DOHH2 (cell line): ENCODE results near the gene PAH.

Experiments
- H3F3A ChIP-seq: fragments of 200-600 bp; sonication (generic), shearing (Covaris generic); 2 replicates; pipeline ENCODE4 v1.6.0; 2016; ENCODE audit warnings: antibody characterized with exemption, mild to moderate bottlenecking; ENCODE audit not compliant: control insufficient read depth, insufficient read depth
- H3K27ac ChIP-seq: fragments of 200-600 bp; sonication (generic); 2 replicates; pipeline ENCODE4 v1.5.1; 2014; ENCODE audit warnings: low read depth, mild to moderate bottlenecking, low read length, moderate library complexity
- H3K27me3 ChIP-seq: fragments of 200-600 bp; sonication (generic); 2 replicates; pipeline ENCODE4 v1.6.1; 2014; ENCODE audit warnings: mild to moderate bottlenecking, low read length, mixed read lengths; ENCODE audit not compliant: control insufficient read depth
- H3K36me3 ChIP-seq: fragments of 200-600 bp; sonication (generic); 2 replicates; pipeline ENCODE4 v1.6.1; 2014; ENCODE audit warnings: mild to moderate bottlenecking, low read length, moderate library complexity, mixed read lengths; ENCODE audit not compliant: control insufficient read depth
- H3K4me1 ChIP-seq: fragments of 200-600 bp; sonication (generic); 2 replicates; pipeline ENCODE4 v1.6.1; 2014; ENCODE audit warnings: mild to moderate bottlenecking, low read length, mixed read lengths; ENCODE audit not compliant: control insufficient read depth
- H3K4me2 ChIP-seq: fragments of 200-600 bp; sonication (generic); 2 replicates; pipeline ENCODE4 v1.6.0; 2014; ENCODE audit warnings: mild to moderate bottlenecking, low read length, moderate library complexity
- H3K4me3 ChIP-seq: fragments of 200-600 bp; sonication (generic); 2 replicates; pipeline ENCODE4 v1.5.1; 2014; ENCODE audit warnings: mild to moderate bottlenecking, low read length, mixed read lengths
- H3K79me2 ChIP-seq: fragments of 200-600 bp; sonication (generic); 2 replicates; pipeline ENCODE4 v1.6.1; 2014; ENCODE audit warnings: mild to moderate bottlenecking, low read length, mixed read lengths; ENCODE audit not compliant: control insufficient read depth
- H3K9me2 ChIP-seq: fragments of 200-600 bp; sonication (generic); replicated peaks from 2 replicates; pipeline ENCODE4 v1.6.1; 2014; ENCODE audit warnings: mild to moderate bottlenecking, low read length, mixed read lengths; ENCODE audit not compliant: control insufficient read depth
- H3K9me3 ChIP-seq: fragments of 200-600 bp; sonication (generic); 2 replicates; pipeline ENCODE4 v1.6.1; 2014; ENCODE audit warnings: antibody characterized with exemption, low read length, mixed read lengths; ENCODE audit not compliant: control insufficient read depth, insufficient read depth
- H4K20me1 ChIP-seq: fragments of 200-600 bp; sonication (generic); 2 replicates; pipeline ENCODE4 v1.6.0; 2014; ENCODE audit warnings: low read depth, mild to moderate bottlenecking, antibody characterized with exemption, low read length, moderate library complexity; ENCODE audit not compliant: control insufficient read depth, insufficient read depth
- EZH2phosphoT487 ChIP-seq: fragments of 200-600 bp; sonication (generic); IDR thresholded peaks from 2 replicates; pipeline ENCODE4 v1.6.1; 2017; ENCODE audit warnings: borderline replicate concordance, mild to moderate bottlenecking, antibody characterized with exemption, low read length, moderate library complexity, mixed read lengths
- TF ChIP-seq, protein P1 (sequence below): fragments of 200-600 bp; sonication (generic); IDR thresholded peaks from one replicate; pipeline ENCODE4 v1.5.1; 2014; ENCODE audit warnings: antibody characterized with exemption, mild to moderate bottlenecking, low read depth, low read length; ENCODE audit not compliant: poor library complexity, severe bottlenecking

PAH gene

DNA sequence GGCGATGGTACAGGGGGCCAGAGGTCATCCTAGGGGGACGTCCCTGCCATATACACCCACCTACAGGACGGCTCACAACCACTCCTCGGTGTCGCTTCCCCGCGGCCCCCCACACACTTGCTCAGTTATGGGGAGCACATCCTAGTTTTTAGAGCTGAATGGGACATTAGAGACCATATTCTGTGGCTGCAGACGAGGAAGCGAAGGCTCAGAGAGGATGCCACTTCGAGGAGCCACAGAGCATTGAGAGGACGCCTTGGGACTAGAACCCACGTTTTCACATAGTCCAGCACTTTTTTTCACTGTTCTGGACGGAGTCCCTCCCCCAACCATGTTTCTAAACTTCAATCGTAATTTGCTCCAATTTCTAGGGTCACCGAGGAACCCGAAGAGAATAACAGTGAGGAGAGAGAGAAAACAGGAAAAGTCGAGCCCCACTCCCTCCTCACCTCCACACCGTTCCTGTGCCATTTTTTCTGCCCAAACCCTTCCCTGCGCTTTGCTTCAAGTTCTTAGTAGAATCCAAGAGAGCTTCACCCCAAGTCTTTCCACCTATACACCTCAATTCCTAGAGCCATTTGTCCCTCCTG lies 39.8 kb upstream of the PAH start:
- H4K20me1 ChIP-seq, result no peaks in the 10 kb centered on the region
- no peaks in the 10 kb centered on the region for H3K36me3 ChIP-seq
- no peaks in the 10 kb centered on the region for H3K9me2 ChIP-seq
- no peak overlapping the region for H3K4me2 ChIP-seq
- no peaks in the 10 kb centered on the region for H3K9me3 ChIP-seq
- H3K27me3 ChIP-seq, result peaks cover 13% of the 10 kb centered on the region
- TF ChIP-seq EZH2phosphoT487, result no peak
- TF ChIP-seq, protein P1, sequence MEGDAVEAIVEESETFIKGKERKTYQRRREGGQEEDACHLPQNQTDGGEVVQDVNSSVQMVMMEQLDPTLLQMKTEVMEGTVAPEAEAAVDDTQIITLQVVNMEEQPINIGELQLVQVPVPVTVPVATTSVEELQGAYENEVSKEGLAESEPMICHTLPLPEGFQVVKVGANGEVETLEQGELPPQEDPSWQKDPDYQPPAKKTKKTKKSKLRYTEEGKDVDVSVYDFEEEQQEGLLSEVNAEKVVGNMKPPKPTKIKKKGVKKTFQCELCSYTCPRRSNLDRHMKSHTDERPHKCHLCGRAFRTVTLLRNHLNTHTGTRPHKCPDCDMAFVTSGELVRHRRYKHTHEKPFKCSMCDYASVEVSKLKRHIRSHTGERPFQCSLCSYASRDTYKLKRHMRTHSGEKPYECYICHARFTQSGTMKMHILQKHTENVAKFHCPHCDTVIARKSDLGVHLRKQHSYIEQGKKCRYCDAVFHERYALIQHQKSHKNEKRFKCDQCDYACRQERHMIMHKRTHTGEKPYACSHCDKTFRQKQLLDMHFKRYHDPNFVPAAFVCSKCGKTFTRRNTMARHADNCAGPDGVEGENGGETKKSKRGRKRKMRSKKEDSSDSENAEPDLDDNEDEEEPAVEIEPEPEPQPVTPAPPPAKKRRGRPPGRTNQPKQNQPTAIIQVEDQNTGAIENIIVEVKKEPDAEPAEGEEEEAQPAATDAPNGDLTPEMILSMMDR, result no peak
- no peaks in the 10 kb centered on the region for H3F3A ChIP-seq
- no peak overlapping the region for H3K27ac ChIP-seq
- no peak overlapping the region for H3K4me3 ChIP-seq
- H3K79me2 ChIP-seq, result no peaks in the 10 kb centered on the region
- H3K4me1 ChIP-seq, result no peaks in the 10 kb centered on the region

DNA sequence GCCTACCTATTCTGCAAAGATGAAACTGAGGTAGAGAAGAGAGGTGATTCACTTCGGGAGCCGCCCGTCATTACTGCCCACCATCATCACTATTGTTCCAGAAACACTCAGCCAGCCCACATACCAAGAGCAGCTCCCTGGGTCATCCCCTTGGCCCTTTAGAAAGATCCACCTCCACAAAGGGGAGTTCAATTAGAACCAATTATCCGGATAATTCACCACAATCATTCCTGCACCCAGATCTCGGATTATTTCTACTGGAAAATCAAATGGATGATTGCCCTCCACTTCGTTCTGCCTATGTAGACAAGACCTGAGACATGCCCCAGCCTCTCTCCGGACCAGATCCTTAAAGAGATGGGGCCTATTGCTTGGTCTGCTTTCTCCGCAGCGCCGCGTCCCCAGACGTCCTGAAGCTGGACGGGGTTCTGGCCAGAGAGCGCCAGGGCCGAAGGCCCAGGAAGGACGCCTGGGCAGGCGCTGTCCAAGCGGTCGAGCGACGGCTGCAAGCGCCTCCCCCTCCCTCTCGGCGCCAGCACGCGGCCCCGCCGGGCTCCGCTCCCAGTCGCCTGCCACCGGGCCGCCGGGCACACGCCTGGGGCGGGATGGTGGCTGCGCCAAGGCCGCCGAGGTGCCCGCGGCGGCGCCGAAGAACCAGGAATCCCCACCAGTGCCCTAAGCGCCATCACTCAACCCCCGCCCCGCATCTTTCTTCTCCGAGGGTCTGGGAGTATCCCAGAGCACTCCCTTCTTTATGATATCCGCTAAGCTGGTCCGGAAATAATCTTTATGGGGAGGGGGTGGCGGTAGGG lies 39.1 kb upstream of the PAH start:
- Histone ChIP-seq H3K27ac (no peak overlapping the region), H3K4me1 (no peaks in the 10 kb centered on the region), H3K4me3 (no peak overlapping the region), H4K20me1 (no peaks in the 10 kb centered on the region), H3F3A (no peaks in the 10 kb centered on the region), H3K9me3 (no peaks in the 10 kb centered on the region), H3K79me2 (no peaks in the 10 kb centered on the region), H3K9me2 (no peaks in the 10 kb centered on the region), H3K36me3 (no peaks in the 10 kb centered on the region), H3K27me3 (peaks cover 6% of the 10 kb centered on the region), H3K4me2 (no peak overlapping the region)
- TF ChIP-seq EZH2phosphoT487, result no peak
- TF ChIP-seq, protein P1, result no peak

DNA sequence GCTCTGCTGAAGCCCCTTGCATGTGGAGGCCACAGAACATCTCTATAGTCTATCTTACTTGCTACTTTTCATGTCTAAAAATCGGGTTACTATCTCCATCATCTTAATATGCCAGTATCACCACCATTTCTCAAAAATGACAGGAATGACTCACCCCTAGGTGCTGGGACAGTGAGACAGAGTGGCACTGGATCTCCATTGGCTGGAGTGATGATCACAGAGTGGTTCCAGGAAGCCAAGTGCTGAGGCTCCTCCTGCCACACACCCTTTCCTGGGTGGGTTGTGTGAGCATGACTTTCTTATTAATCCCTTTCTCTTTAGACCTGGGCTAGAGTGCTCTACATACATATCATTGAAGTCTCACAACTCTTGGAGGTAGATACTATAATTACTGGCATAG lies 37.1 kb upstream of the PAH start:
- no peak overlapping the region for H3K4me3 ChIP-seq
- no peak overlapping the region for H3K4me2 ChIP-seq
- no peaks in the 10 kb centered on the region for H4K20me1 ChIP-seq
- H3K79me2 ChIP-seq, result no peaks in the 10 kb centered on the region
- no peaks in the 10 kb centered on the region for H3F3A ChIP-seq
- no peaks in the 10 kb centered on the region for H3K9me2 ChIP-seq
- H3K27ac ChIP-seq, result no peak overlapping the region
- peaks cover 11% of the 10 kb centered on the region; the same call in 1 of the 2 replicates for H3K27me3 ChIP-seq
- H3K4me1 ChIP-seq, result no peaks in the 10 kb centered on the region
- H3K36me3 ChIP-seq, result no peaks in the 10 kb centered on the region
- H3K9me3 ChIP-seq, result no peaks in the 10 kb centered on the region
- no peak for TF ChIP-seq EZH2phosphoT487

DNA sequence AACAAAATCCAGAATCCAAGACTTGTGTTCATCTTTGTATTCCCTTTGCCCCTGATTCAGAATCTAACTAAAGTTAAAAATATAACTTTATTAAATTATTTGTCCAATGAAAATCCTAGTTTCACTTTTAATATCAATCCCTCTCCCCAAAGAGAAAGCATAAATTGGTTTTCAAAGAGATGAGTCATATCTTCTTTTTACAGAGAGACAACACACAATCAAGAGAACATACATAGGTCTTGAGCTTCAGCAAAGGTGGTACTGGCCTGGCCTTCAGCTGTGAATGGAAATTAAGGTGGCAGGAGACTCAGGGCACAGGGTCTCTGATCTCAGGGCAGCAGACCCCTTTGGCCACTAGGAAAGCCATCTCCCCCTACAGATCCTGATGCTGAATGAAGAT lies 36.2 kb upstream of the PAH start:
- H3K9me3 ChIP-seq, result no peaks in the 10 kb centered on the region
- no peaks in the 10 kb centered on the region for H3K79me2 ChIP-seq
- H3K4me2 ChIP-seq, result no peak overlapping the region
- H3K36me3 ChIP-seq, result no peaks in the 10 kb centered on the region
- H4K20me1 ChIP-seq, result no peaks in the 10 kb centered on the region
- no peaks in the 10 kb centered on the region for H3K9me2 ChIP-seq
- no peak for TF ChIP-seq EZH2phosphoT487
- TF ChIP-seq, protein P1, result no peak
- no peak overlapping the region for H3K4me3 ChIP-seq
- peaks cover 11% of the 10 kb centered on the region; the same call in 1 of the 2 replicates for H3K27me3 ChIP-seq
- no peaks in the 10 kb centered on the region for H3K4me1 ChIP-seq
- H3K27ac ChIP-seq, result no peak overlapping the region
- no peaks in the 10 kb centered on the region for H3F3A ChIP-seq
